Keratinocyte (primary cell): ENCODE results near the gene CALHM1.
"Not testable (repeated sequence)": the region's sequence is repeated elsewhere in the genome, so short reads cannot be mapped to it uniquely, and the experiment has no call there.

Experiments used
- EZH2 ChIP-seq: IDR thresholded peaks from one replicate; pipeline ENCODE4 v1.6.1; 2012; ENCODE audit warnings: inconsistent platforms, mild to moderate bottlenecking, low read length, moderate library complexity
- TF ChIP-seq, protein P1 (sequence below), 3 experiments: IDR thresholded peaks in 1 of 3; conservative IDR thresholded peaks in 1 of 3; optimal IDR thresholded peaks in 1 of 3; 2 replicates in 2 of 3; 3 replicates in 1 of 3; pipeline versions ENCODE3 to v1.5.1; 2011; ENCODE audit warnings: low read length in 3 of 3, mild to moderate bottlenecking in 3 of 3, moderate library complexity in 2 of 3, control low read depth in 1 of 3, inconsistent platforms in 1 of 3; ENCODE audit not compliant: insufficient read depth in 2 of 3; ENCODE audit errors: extremely low read depth in 1 of 3

DNA sequence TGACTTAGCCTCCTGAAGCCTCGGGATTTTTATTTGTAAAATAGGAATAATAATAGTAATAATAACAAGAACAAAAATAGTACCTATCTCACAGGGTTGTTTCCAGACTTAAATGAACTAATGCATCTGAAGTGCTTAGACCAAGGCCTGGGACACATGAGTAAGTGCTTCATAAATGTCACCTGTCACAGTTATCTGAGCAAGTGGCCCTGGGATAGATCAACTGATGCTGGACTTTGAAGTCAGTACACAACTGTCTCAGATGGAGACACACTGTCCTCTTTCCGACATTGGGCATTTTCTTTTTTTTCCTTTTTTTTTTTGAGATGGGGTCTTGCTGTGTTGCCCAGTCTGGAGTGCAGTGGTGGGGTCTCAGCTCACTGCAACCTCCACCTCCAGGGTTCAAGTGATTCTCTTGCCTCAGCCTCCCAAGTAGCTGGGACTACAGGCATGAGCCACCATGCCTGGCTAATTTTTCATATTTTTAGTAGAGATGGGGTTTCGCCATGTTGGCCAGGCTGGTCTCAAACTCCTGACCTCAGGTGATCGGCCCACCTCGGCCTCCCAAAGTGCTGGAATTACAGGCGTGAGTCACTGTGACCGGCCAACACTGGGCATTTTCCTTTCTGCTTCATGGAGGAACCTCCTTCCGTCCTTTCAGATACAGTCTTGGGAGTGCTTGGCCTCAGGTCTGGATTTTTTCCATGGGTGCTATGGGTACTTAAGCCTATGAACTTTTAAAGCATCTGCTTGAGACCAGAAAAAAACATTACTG, 28.1 kb upstream of the CALHM1 start:
- TF ChIP-seq EZH2 = not testable (repeated sequence)
- TF ChIP-seq, protein P1, sequence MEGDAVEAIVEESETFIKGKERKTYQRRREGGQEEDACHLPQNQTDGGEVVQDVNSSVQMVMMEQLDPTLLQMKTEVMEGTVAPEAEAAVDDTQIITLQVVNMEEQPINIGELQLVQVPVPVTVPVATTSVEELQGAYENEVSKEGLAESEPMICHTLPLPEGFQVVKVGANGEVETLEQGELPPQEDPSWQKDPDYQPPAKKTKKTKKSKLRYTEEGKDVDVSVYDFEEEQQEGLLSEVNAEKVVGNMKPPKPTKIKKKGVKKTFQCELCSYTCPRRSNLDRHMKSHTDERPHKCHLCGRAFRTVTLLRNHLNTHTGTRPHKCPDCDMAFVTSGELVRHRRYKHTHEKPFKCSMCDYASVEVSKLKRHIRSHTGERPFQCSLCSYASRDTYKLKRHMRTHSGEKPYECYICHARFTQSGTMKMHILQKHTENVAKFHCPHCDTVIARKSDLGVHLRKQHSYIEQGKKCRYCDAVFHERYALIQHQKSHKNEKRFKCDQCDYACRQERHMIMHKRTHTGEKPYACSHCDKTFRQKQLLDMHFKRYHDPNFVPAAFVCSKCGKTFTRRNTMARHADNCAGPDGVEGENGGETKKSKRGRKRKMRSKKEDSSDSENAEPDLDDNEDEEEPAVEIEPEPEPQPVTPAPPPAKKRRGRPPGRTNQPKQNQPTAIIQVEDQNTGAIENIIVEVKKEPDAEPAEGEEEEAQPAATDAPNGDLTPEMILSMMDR (optimal IDR thresholded peaks at IDR 0.05 in 1 of 3, IDR thresholded peaks at IDR 0.05 in 1 of 3, conservative IDR thresholded peaks at IDR 0.05 in 1 of 3; ENCODE audit: extremely low read depth in 1 of 3, insufficient read depth in 2 of 3, low read length in 3 of 3) = not testable (repeated sequence)
